ENCODE results near the gene STAP1. TPM values are rescaled to one million over a fixed set of nuclear protein-coding genes. Genes with fewer than 3 reads are reported as not detected.

The STAP1 gene
- total and polyA plus RNA-seq, 12 donors, result 0.15 to 0.97 TPM; not detected in 10

GRCh38 chr4:67584496-67584895, 26.0 kb downstream of the STAP1 start:
- TF ChIP-seq CTCF (IDR thresholded peaks at IDR 0.05), result no peak
- Histone ChIP-seq H3K36me3 (no peaks in the 10 kb centered on the region), H3K9me3 (no peaks in the 10 kb centered on the region), H3K4me1 (no peaks in the 10 kb centered on the region), H3K27me3 (no peaks in the 10 kb centered on the region), H3K4me3 (no peak overlapping the region), H3K27ac (no peak overlapping the region)
- no peak for ATAC-seq
- intact Hi-C loops (cut with DNase I), result no loop called here
- DNase-seq, result no peak

DNA sequence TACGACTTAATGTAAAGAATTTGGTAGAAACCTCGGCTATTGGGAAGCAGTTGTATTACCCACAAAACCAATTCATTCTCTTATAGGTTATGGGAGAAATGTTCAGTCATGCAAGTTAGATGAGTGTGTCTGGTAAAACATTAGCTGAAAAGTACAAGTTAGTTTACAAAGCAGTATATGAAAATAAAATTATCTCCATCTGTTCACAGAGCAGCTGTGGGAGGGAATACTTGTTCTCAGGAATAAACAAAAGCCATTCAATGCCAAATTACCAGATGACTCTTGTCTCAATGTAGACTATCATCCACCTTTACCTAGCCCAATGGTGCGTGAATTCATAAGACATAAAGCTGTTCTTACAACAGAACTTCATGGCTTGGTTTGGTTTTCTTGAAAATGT, 28.6 kb downstream of the STAP1 start:
- H3K9me3 ChIP-seq, result no peaks in the 10 kb centered on the region
- intact Hi-C loops (cut with DNase I), result no loop called here
- no peaks in the 10 kb centered on the region for H3K4me1 ChIP-seq
- H3K36me3 ChIP-seq, result no peaks in the 10 kb centered on the region
- H3K27ac ChIP-seq, result no peak overlapping the region
- H3K4me3 ChIP-seq, result no peak overlapping the region
- WGBS, 2 donors, result 89 to 96% methylated on average over 3 of the region's 3 CpGs
- H3K27me3 ChIP-seq, result no peaks in the 10 kb centered on the region
- TF ChIP-seq CTCF (IDR thresholded peaks at IDR 0.05), result no peak
- DNase-seq, result no peak
- no peak for ATAC-seq

- Histone ChIP-seq H3K9me3 (no peaks in the 10 kb centered on the region), H3K27me3 (no peaks in the 10 kb centered on the region), H3K4me1 (peaks cover 0 to 9% (median 0%) of the 10 kb centered on the region in 9 donors), H3K4me3 (no peak overlapping the region), H3K27ac (no peak overlapping the region), H3K36me3 (no peaks in the 10 kb centered on the region)
- intact Hi-C loops (cut with DNase I), result no loop called here
- DNase-seq (no peak), ATAC-seq (peak in 6 of 8 donors; percentile 44 to 80 (median 68))
- no peak for TF ChIP-seq CTCF (IDR thresholded peaks at IDR 0.05)
- 59 to 66% methylated on average over 2 of the region's 2 CpGs for WGBS, 2 donors
Measured at GRCh38 chr4:67593741-67594175, 35.2 kb downstream of the STAP1 start.

- Histone ChIP-seq H3K4me3 (no peak overlapping the region), H3K9me3 (peaks cover 0 to 5% (median 0%) of the 10 kb centered on the region in 11 donors), H3K27ac (no peak overlapping the region), H3K27me3 (peaks cover 0 to 3% (median 0%) of the 10 kb centered on the region in 7 donors), H3K4me1 (no peaks in the 10 kb centered on the region), H3K36me3 (no peaks in the 10 kb centered on the region)
- intact Hi-C loops (cut with DNase I), result no loop called here
- WGBS, 2 donors, result 97 to 98% methylated on average over 2 of the region's 2 CpGs
- ATAC-seq (no peak), DNase-seq (no peak)
- TF ChIP-seq CTCF (IDR thresholded peaks at IDR 0.05), result no peak
Measured at GRCh38 chr4:67603310-67604028, 44.9 kb downstream of the STAP1 start.

All from heart right ventricle (tissue), 16 donors.